SKM-1 (cell line): Measurements from ENCODE around the gene NPHP4.
"Not testable (repeated sequence)": the region's sequence is repeated elsewhere in the genome, so short reads cannot be mapped to it uniquely, and the experiment has no call there.

Experiments
- DNase-seq: peaks from one replicate; lab custom pipeline; 2025; ENCODE audit not compliant: unreplicated experiment; lab: John Stamatoyannopoulos, UW

NPHP4 gene

GRCh38 chr1:5896706-5897660 lies 95.2 kb downstream of the NPHP4 start:
- DNase-seq: no peak

DNA sequence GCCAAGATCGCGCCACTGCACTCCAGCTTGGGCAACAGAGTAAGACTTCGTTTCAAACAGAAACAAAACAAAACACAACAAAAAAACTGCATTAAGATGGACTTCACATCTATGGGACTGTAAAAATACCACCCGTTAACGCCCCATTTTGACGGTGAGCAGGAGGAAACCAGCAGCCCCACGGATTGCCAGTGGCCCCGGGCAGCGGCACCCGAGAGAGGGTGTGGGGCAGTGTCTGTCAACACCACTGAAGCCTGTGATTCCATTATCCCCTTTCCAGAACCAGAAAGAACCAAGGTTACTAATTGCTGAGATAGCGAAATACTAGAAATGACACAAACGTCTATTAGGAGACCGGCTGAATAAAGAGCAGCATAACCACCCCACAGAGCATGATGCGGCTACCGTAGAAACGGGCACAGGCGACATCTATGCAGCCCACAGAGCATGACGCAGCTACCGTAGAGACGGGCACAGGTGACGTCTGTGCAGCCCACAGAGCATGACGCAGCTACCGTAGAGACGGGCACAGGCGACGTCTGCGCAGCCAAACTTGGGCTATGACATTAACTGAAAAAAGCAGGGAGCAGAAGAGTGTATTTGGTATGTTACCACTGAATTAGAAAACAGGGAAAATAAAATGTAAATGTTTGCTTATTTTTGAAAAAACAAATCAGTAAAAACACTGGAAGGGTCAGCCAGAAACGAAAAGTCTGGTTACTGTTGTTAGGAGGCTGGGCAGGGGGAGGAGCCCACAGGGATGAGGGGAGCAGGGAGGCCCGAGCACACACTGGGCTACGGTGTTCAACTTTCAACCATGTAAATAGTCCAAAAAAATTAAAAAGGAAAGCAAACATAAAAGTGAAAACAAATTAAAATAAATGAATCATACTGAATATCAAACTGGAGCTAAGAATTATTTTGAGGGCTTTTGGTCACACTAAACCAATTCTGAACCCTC lies 96.5 kb downstream of the NPHP4 start:
- no peak for DNase-seq

GRCh38 chr1:5893699-5894278 lies 98.4 kb downstream of the NPHP4 start:
- not testable (repeated sequence) for DNase-seq

DNA sequence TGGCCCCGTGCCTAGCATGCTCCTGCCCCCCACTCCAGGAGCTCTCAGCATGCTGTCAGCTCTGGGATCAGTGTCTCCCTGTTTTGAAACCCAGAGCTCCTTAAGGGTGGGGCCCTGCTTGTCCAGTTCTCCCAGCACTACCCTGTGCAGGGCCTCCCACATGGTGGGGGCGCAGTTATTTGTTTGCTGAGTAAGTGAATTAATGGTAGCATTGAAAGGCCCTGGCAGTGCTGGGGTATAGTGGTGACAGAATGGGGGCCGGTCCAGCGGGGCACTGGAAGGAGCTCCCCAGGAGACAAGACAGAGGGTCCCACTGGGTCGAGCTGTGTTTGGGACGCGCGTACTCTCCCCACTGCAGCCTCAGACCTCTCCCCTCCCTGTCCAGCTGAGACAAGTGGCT lies 99.9 kb downstream of the NPHP4 start:
- DNase-seq: no peak

DNA sequence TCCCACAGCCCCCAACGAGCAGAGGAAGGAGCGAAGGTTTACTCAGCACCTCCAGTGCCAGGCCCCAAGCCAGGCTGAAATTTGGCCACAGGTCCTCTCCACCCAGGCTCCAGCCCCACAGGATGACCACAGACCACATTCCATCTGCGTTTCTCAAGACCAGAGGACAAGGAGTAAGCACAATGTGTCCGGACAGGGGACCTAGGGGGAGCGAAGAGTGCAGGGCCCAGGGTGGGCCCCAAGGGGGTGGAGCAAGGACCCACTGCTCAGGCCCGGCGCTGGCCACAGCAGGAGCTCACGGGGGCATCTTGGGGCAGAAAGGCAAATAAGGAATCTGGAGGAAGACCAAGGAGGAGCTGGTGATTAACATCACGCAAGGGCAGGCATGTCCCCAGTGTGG lies 100.5 kb downstream of the NPHP4 start:
- no peak for DNase-seq

DNA sequence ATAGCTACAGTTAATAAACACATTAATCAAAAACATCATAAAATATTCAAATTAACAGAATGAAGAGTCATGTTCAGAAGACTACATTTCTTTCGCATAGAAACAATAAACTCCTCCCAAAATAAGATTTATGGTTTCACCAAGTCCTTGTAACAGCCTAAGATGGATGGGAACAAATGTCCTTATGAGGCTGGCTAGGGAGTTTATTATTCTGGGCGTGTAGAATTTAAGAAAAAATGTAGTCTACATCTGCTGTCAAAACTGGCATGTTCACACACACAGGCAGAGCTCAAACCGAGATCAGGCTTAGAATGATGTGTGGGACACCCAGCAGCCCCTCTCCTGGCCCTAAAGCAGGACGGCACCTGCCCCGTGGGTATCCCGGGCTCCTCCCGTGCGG lies 101.1 kb downstream of the NPHP4 start:
- no peak for DNase-seq

DNA sequence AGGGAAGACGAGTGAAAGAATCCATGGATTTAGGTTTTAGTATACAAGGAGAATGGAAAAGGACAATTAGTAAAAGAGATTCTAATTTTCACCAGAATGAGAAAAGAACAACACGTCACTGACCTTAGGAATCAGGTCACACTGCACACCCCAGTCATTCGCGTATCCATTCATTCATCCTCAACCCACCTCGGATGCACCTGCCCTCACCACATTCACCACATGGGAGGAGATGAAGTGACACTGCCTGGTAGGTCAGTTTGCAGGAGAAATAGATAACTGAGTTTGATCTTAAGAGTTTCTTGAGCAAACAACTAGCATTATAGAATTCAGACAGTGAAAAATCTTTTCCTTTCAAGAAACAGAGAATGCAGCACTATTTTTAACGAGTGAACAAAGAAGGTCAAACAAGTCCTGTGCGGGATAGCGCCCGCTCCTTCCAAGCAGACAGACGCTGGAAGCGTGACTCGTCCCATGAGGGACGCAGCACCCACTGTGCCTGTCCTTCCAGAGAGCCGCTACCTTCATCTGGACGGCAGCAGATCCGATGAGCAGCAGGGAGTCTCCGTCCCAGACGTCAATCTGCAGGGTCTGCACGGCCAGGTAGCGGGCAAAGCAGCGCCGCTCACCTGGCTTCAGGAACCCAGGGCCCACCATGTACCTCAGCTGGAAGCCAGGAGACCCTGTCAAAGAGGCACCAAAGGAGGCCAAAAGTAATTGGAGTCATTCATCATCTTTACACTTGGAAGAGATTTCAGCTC lies 101.7 kb downstream of the NPHP4 start:
- DNase-seq: no peak

GRCh38 chr1:5889901-5890300 lies 102.3 kb downstream of the NPHP4 start:
- no peak for DNase-seq

DNA sequence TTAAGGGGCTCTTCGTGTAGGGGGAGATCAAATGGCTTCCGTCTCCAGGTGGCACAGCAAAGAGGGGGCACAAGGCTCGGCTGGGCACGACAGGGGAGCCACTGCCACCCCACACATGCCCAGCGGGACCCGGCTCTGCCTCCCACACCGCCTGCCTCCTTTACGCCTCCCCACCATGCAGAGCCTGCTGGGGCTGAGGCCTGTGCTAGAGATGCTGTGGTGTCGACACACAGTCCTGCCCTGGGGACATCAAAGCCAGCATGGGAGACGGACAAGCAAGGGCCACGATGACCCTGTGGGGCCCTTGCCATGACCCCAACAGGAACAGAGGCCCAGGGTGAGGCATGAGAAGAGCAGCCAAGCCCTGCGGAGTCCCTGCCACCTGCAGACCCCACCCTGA lies 102.8 kb downstream of the NPHP4 start:
- no peak for DNase-seq

DNA sequence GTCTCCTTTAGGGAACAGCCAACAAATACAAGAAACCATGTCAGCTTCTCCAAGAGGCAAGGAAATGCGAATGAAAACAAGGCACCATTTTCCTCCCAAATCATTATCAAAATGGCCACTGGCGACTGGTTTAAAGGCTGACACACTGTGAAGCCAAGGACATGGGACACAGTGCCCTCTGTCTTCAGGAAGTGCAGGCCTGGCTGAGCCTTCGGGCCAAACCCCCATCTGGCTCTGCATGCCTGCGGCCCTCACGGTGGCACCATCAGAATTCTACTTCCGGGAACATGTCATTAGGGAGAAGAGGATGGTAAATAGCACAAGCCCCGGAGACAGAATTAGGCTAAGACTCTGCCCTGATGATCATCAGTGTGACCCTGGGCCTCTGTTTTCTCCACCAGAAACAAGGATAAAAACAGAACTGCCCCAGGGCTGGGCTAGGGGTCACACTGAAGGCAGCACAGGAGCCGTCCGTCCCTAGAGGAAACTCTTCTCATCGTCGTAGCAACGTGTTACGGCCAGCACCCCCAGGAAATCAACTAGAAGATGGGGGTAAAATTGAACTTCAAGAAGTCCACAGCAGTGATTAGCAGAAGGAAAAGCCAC lies 103.5 kb downstream of the NPHP4 start:
- no peak for DNase-seq

- DNase-seq: no peak
Observed at GRCh38 chr1:5887971-5888361, 104.3 kb downstream of the NPHP4 start.

DNA sequence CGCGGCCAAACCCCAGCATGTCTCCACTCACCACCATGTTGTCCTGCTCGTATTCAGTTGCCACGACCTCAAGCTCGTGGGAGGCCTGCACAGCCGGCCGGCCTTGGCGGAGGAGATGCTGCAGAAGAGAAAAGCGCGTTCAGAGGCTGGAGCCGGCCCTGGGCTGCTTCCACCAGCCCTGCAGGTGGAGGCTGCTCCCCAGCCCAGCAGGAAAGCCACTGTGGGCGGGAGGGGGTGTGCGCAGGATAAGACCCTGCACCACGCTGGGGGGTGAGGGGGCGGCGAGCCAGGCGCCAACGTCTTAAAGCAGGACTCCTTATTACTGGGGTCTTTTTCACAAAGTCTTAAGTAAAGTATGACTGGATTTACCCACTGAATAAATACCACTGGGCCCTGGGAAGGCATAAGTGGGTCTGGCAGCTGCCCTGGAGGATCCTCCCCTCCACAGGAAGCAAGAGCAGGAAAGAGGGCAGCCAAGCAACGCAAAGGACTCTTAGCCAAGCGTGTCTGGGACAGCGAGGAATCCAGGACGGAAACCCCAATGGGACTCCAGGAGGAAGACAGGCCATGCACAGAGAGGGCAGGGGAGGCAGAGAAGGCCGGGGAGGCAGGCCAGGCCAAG lies 104.8 kb downstream of the NPHP4 start:
- no peak for DNase-seq

DNA sequence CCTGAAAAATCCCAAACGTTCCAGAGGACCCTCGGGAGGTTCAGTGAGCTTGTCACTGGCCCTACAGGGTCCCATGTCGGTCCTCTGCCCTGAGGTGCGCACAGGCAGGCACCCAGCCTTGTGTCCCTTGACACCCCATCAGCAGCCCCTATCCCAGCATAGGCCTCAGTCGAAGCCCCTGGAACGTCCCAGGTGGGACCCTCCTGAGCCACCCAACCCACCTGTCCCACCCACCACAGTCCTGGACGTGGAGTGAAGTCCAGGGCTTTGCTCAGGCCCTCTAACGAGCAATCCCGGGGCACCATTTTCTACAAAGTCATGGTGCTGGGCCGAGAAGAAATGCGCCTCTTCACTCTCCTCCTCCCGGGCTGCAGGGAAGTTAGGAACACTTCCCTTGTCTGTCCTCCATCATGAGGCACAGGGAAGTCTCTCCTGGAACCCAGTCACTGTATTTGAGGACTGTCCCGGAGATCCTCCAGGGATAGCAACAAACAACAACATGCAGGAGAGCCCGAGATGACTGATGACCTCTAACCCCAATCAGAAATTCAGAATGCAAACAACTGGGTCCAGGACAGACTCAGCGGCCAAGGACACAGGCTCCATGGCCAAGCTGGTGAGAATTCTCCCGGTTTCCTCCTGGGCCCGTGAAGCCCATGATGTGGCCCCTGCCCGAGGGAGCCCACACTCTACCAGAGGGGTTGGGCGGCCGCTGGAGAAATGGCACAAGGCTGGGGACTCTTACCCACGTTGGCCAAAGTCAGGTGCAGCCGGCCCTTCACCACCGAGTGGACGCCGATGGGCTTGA lies 105.5 kb downstream of the NPHP4 start:
- DNase-seq: no peak

DNA sequence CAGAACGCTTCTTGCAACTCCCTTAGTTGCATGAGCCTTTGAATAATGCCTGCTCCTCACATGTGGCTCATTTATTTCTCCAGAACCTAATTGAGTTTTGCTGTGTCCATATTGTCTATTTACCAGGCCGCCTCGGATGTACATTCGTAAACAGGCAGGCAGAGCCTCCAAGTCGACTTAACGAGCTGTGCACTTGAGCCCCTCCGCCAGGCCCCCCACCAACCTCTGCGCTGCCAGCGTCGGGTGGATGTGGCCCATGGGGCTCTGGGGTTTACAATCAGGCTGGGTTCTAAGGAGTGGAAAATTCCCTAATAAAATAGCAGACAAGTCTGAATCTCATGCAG lies 106.1 kb downstream of the NPHP4 start:
- DNase-seq: no peak

DNA sequence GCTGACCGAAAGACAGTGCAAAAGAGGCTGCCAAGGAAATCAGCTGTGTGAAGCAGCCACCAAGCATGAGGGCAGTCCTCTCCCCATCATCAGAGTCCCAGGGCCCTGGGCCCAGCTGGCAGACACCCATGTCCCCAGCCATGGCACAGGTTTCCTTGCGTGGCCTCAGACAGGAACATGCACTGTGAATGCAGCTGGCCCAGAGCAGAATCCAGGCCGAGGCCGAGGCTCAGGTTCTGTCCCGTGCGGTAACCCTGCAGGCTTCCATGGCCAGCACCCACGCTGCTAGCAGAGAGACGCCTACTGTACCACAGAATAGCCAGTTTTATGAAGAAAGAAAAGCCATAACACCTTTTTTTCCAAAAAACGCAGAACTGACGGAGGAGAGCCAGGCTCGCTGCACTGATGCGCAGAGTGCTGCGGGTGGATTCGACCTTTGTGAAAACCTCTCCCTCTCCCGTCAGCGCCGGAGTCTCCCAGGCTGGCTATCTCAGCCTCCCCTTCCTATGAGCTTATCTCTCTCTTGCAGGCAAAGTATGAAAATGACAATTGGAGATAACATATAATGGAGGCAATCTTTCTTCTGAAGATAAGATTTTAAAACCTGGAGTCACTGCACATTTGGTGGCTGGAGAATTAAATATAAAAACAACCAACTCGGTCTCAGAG lies 106.6 kb downstream of the NPHP4 start:
- no peak for DNase-seq

DNA sequence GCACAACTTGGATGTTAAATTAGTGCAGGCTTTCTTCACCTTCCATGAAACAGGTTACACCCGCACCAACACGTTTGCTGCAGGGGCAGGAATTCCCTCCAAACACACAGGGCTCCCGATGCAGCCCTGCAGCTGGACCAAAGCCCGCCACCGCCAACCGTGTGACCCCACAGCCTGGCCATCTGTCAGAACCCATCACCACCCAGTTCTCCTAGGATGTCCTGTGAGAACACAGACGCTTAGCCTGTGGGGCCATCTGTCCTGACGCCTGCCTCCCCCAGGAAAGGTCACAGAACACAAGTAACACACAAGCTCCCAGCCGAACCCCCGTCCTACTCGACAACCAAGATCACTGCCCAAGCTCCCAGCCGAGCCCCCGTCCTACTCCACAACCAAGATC lies 108.1 kb downstream of the NPHP4 start:
- DNase-seq: no peak

GRCh38 chr1:5883129-5884048 lies 108.8 kb downstream of the NPHP4 start:
- no peak for DNase-seq
